Common myeloid progenitor, CD34-positive (primary cell): ENCODE measurements around the gene IQCK.

ENCODE experiments used
- CTCF ChIA-PET: fragments of 350-600 bp; sonication (Branson Sonifier 250); formaldehyde crosslinking; loops from one replicate; lab custom pipeline; 2021; ENCODE audit warnings: antibody characterized with exemption; lab: Charles Lee
- POLR2A ChIA-PET: fragments of 350-600 bp; sonication (Branson Sonifier 250); formaldehyde crosslinking; loops from one replicate; lab custom pipeline; 2021; ENCODE audit warnings: antibody characterized with exemption; lab: Charles Lee
- DNase-seq, 3 donors: peaks; one replicate each; pipeline versions ENCODE4 v3.0.0 to v3.0.0-alpha.2; 2013
- H3K27ac ChIP-seq, 2 experiments: 1 replicate in 1 of 2; 2 replicates in 1 of 2; pipeline ENCODE4 v1.7.0; 2013; ENCODE audit warnings: inconsistent platforms in 2 of 2, low read length in 2 of 2, mild to moderate bottlenecking in 2 of 2, low read depth in 1 of 2, moderate library complexity in 1 of 2; ENCODE audit not compliant: severe bottlenecking in 2 of 2, insufficient read depth in 1 of 2, poor library complexity in 1 of 2
- H3K27me3 ChIP-seq, 5 experiments: replicated peaks in 2 of 5; 1 replicate in 3 of 5; 2 replicates in 2 of 5; pipeline versions ENCODE4 v1.6.1 to v1.7.0; 2013; ENCODE audit warnings: low read length in 4 of 5, mild to moderate bottlenecking in 2 of 5, moderate library complexity in 2 of 5, inconsistent platforms in 1 of 5; ENCODE audit not compliant: insufficient read depth in 5 of 5, control insufficient read depth in 4 of 5
- H3K36me3 ChIP-seq, 4 experiments: 1 replicate in 2 of 4; 2 replicates in 2 of 4; pipeline versions ENCODE4 v1.6.1 to v1.7.0; 2013; ENCODE audit warnings: low read length in 3 of 4, control low read depth in 1 of 4, mild to moderate bottlenecking in 1 of 4; ENCODE audit not compliant: control insufficient read depth in 4 of 4, insufficient read depth in 4 of 4
- H3K4me1 ChIP-seq, 4 experiments: 1 replicate in 3 of 4; 2 replicates in 1 of 4; pipeline versions ENCODE4 v1.6.1 to v1.7.1; 2013; ENCODE audit warnings: low read length in 3 of 4, mild to moderate bottlenecking in 3 of 4, control low read depth in 1 of 4, inconsistent platforms in 1 of 4, moderate library complexity in 1 of 4; ENCODE audit not compliant: control insufficient read depth in 4 of 4, insufficient read depth in 4 of 4; ENCODE audit errors: control extremely low read depth in 1 of 4
- H3K4me3 ChIP-seq, 7 experiments: 1 replicate in 4 of 7; 2 replicates in 3 of 7; pipeline versions ENCODE4 v1.5.1 to v1.7.0; 2013; ENCODE audit warnings: mild to moderate bottlenecking in 7 of 7, low read length in 6 of 7, moderate library complexity in 6 of 7, inconsistent platforms in 2 of 7, low read depth in 2 of 7, control low read depth in 1 of 7; ENCODE audit not compliant: insufficient read depth in 4 of 7, control insufficient read depth in 1 of 7; ENCODE audit errors: extremely low read depth in 1 of 7
- H3K9me3 ChIP-seq, 5 experiments: 1 replicate in 4 of 5; 2 replicates in 1 of 5; pipeline versions ENCODE4 v1.6.1 to v1.7.1; 2013; ENCODE audit warnings: low read length in 4 of 5, mild to moderate bottlenecking in 2 of 5, inconsistent platforms in 1 of 5, low read depth in 1 of 5, moderate library complexity in 1 of 5; ENCODE audit not compliant: control insufficient read depth in 4 of 5, insufficient read depth in 2 of 5; ENCODE audit errors: control extremely low read depth in 1 of 5
- WGBS: methylation state at CpG from one replicate; pipeline ENCODE4 v1.1.5; 2013; ENCODE audit not compliant: insufficient coverage; 5-methylcytosine and 5-hydroxymethylcytosine counted together

IQCK gene

GRCh38 chr16:19746561-19746960, 28.5 kb downstream of the IQCK start:
- Histone ChIP-seq H3K9me3 (no peaks in the 10 kb centered on the region), H3K4me1 (peaks cover 0 to 3% (median 0%) of the 10 kb centered on the region in 4 experiments), H3K36me3 (no peaks in the 10 kb centered on the region), H3K4me3 (no peak overlapping the region), H3K27me3 (no peaks in the 10 kb centered on the region), H3K27ac (no peak overlapping the region)
- ChIA-PET CTCF (interaction anchor here (1.3 kb wide), 1 partner anchor 47 kb away, joined by 3 read pairs; no protein-coding TSS in a partner anchor), POLR2A (no interaction called here)
- DNase-seq, result peak; percentile 9 to 23 (median 11)
- 0% methylated on average over 1 of the region's 4 CpGs for WGBS

DNA sequence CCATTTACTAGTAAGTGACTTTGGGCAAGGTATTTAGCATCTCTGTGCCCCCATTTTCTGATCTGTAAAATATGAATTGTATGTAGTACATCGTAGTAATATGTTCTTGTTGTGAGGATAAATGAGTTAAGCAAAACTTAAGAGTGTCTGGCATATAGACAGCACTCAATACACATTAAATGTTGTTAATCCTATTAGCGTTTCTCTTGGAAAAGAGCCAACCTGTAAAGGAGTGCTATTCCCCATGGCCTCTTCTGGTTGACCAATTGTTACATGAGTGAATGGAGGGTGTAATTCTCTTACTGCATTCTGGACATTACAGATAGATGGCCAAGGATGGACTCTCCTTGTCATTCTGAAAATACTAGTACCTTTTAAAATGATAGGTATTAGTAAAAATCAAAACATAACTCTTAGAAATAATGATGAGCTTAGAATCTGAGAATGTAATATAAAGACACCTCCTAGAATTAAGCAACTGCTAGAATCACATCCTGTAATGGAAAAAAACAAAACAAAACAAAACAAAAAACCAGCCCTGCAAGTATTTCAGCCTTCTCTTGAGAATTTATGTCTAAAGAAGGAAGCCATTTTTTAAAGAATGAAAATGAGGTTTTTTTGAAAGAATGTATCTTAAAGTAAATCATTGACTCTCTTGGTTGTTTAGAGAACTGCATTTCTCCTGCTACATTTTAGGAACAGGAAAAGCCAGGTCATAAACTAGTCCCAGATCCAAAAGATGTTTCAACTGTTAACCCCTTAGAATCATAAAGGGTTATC, 30.5 kb downstream of the IQCK start:
- no peak overlapping the region for H3K27ac ChIP-seq
- CTCF ChIA-PET, result no interaction called here
- POLR2A ChIA-PET, result interaction anchor here (0.7 kb wide), 2 partner anchors 156 to 1864 kb away, joined by 3 to 5 read pairs; no protein-coding TSS in a partner anchor
- peaks cover 0 to 3% (median 0%) of the 10 kb centered on the region in 4 experiments for H3K4me1 ChIP-seq
- H3K27me3 ChIP-seq, result no peaks in the 10 kb centered on the region
- H3K9me3 ChIP-seq, result no peaks in the 10 kb centered on the region
- no peaks in the 10 kb centered on the region for H3K36me3 ChIP-seq
- no peak for DNase-seq
- WGBS, result 80% methylated on average over 1 of the region's 2 CpGs
- no peak overlapping the region for H3K4me3 ChIP-seq

- H3K4me3 ChIP-seq, result no peak overlapping the region
- H3K36me3 ChIP-seq, result no peaks in the 10 kb centered on the region
- WGBS, result no CpG with 5 or more reads among the region's 4 CpGs
- H3K9me3 ChIP-seq, result no peaks in the 10 kb centered on the region
- no peak overlapping the region for H3K27ac ChIP-seq
- ChIA-PET CTCF (no interaction called here), POLR2A (no interaction called here)
- no peak for DNase-seq
- peaks cover 0 to 3% (median 0%) of the 10 kb centered on the region in 4 experiments for H3K4me1 ChIP-seq
- H3K27me3 ChIP-seq, result no peaks in the 10 kb centered on the region
Observed at GRCh38 chr16:19749571-19750080, 31.6 kb downstream of the IQCK start.

DNA sequence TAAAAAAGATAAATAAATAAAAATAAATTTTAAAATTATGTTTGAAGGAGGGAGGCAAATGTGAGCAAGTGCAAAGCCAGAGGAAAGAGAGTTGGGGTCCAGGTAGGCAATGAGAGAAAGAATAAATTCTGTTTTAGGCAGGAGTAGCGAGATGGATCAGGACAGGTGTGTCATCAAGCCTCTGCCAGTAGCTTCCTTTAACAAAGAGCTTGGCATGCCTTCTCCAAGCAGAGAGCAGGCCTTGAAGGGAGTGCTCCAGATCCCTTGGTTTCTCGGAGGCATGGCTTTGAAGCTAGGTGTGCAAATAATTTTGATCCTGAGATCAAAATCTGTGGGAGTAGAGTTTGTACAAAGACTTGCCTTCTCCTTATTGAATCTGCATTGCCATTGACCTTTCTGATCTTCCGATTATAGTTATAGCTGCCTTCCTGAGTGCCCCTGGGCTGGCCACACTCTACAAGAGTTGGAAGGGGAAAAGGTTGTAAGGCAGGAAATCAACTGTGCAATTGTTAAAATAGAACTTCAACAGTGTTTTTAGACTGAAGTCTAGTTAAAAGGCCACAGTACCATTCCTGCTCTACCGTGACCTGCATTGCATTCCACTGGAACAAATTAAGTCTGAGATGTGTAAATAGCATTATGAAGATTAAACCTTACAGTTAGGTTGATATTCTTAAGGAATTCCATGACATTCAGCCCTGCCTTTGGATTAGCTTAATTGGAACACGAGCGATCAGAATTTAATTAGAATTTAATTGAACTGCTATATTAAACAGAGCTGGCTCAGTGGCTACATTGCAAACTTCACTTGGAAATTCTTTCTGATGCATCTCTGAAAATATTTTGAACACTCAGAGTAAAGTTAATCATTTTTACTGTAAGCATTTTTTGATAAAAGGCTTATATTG, 33.7 kb downstream of the IQCK start:
- Histone ChIP-seq H3K27me3 (no peaks in the 10 kb centered on the region), H3K4me1 (peaks cover 0 to under 1% (median 0%) of the 10 kb centered on the region in 4 experiments), H3K27ac (no peak overlapping the region), H3K9me3 (no peaks in the 10 kb centered on the region), H3K4me3 (no peak overlapping the region), H3K36me3 (no peaks in the 10 kb centered on the region)
- ChIA-PET POLR2A (no interaction called here), CTCF (interaction anchor here (1.0 kb wide), 1 partner anchor 21 kb away, joined by 3 read pairs; no protein-coding TSS in a partner anchor)
- 98% methylated on average over 6 of the region's 6 CpGs for WGBS
- DNase-seq, result no peak

GRCh38 chr16:19753815-19754643, 36.0 kb downstream of the IQCK start:
- DNase-seq, result no peak
- no peaks in the 10 kb centered on the region for H3K9me3 ChIP-seq
- 89% methylated on average over 3 of the region's 12 CpGs for WGBS
- H3K4me1 ChIP-seq, result peaks cover 0 to 3% (median 0%) of the 10 kb centered on the region in 4 experiments
- CTCF ChIA-PET, result no interaction called here
- no peaks in the 10 kb centered on the region for H3K27me3 ChIP-seq
- POLR2A ChIA-PET, result no interaction called here
- no peak overlapping the region for H3K4me3 ChIP-seq
- no peaks in the 10 kb centered on the region for H3K36me3 ChIP-seq
- H3K27ac ChIP-seq, result no peak overlapping the region

DNA sequence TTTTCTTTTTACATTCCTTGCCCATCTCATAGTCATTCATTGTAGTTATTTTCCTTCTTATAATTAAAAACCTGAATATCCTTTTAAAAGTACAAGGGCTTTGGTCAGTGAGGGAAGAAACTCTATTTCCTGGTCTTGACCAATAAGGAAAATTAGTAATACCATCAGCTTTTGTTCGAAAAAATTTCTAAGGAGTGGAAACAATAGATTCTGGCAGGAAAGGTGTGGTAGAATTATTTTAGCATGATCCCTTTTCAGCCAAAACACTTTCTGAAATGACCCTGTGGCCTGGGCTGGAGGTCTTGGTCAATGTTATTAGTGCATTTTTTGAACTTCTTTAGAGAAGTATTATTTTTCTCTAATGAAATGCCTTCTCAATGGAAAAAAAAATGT, 36.6 kb downstream of the IQCK start:
- POLR2A ChIA-PET, result no interaction called here
- 100% methylated on average over 1 of the region's 1 CpG for WGBS
- H3K36me3 ChIP-seq, result no peaks in the 10 kb centered on the region
- no peaks in the 10 kb centered on the region for H3K9me3 ChIP-seq
- no peak overlapping the region for H3K4me3 ChIP-seq
- H3K27ac ChIP-seq, result no peak overlapping the region
- DNase-seq, result no peak
- no peaks in the 10 kb centered on the region for H3K27me3 ChIP-seq
- CTCF ChIA-PET, result no interaction called here
- peaks cover 0 to 3% (median 0%) of the 10 kb centered on the region in 4 experiments for H3K4me1 ChIP-seq
